ENCODE data around the gene MTRFR. TPM values are rescaled to one million over a fixed set of nuclear protein-coding genes. Genes with fewer than 3 reads are reported as not detected.
"Not testable (repeated sequence)": the region's sequence is repeated elsewhere in the genome, so short reads cannot be mapped to it uniquely, and the experiment has no call there.

The MTRFR gene
- total RNA-seq, 1 experiment from 2014 or later, result 17.6 TPM

GRCh38 chr12:123242116-123242904, 9.1 kb downstream of the MTRFR start:
- Histone ChIP-seq H3K9me3 (no peaks in the 10 kb centered on the region), H3K4me3 (no peak overlapping the region), H3K27me3 (no peaks in the 10 kb centered on the region), H3K36me3 (peaks cover 23% of the 10 kb centered on the region)
- DNase-seq, result no peak

GRCh38 chr12:123243671-123244262, 10.5 kb downstream of the MTRFR start:
- Histone ChIP-seq H3K27me3 (no peaks in the 10 kb centered on the region), H3K36me3 (peaks cover 35% of the 10 kb centered on the region), H3K9me3 (peaks cover 10% of the 10 kb centered on the region), H3K4me3 (no peak overlapping the region)
- no peak for DNase-seq

- no peak for DNase-seq
- Histone ChIP-seq H3K9me3 (peaks cover 10% of the 10 kb centered on the region), H3K27me3 (no peaks in the 10 kb centered on the region), H3K4me3 (no peak overlapping the region), H3K36me3 (peaks cover 40% of the 10 kb centered on the region)
These were observed 12.4 kb downstream of the MTRFR start for GRCh38 chr12:123245678-123246077.

- not testable (repeated sequence) for H3K27me3 ChIP-seq
These were observed 14.9 kb downstream of the MTRFR start for GRCh38 chr12:123248129-123248528.

GRCh38 chr12:123248996-123249741, 15.9 kb downstream of the MTRFR start:
- not testable (repeated sequence) for H3K27me3 ChIP-seq, H3K9me3 ChIP-seq, H3K4me3 ChIP-seq, DNase-seq
- peaks cover 40% of the 10 kb centered on the region for H3K36me3 ChIP-seq

More at GRCh38 chr12:123248129-123248528, 14.9 kb downstream of the MTRFR start:
- H3K9me3 ChIP-seq, DNase-seq, H3K4me3 ChIP-seq: not testable (repeated sequence)
- H3K36me3 ChIP-seq, result peaks cover 35% of the 10 kb centered on the region

- H3K4me3 ChIP-seq, result no peak overlapping the region
These were observed 17.5 kb downstream of the MTRFR start for GRCh38 chr12:123250471-123251383.

GRCh38 chr12:123251403-123252076, 18.3 kb downstream of the MTRFR start:
- peaks cover 10% of the 10 kb centered on the region for H3K9me3 ChIP-seq
- peaks cover 54% of the 10 kb centered on the region for H3K36me3 ChIP-seq

More at GRCh38 chr12:123250471-123251383, 17.5 kb downstream of the MTRFR start:
- H3K9me3 ChIP-seq, result peaks cover 10% of the 10 kb centered on the region
- no peak for DNase-seq
- peaks cover 48% of the 10 kb centered on the region for H3K36me3 ChIP-seq
- no peaks in the 10 kb centered on the region for H3K27me3 ChIP-seq

GRCh38 chr12:123252365-123252764, 19.1 kb downstream of the MTRFR start:
- not testable (repeated sequence) for H3K27me3 ChIP-seq, H3K9me3 ChIP-seq, H3K4me3 ChIP-seq, DNase-seq
- peaks cover 59% of the 10 kb centered on the region for H3K36me3 ChIP-seq

More at GRCh38 chr12:123251403-123252076, 18.3 kb downstream of the MTRFR start:
- no peak for DNase-seq
- Histone ChIP-seq H3K4me3 (no peak overlapping the region), H3K27me3 (no peaks in the 10 kb centered on the region)

- DNase-seq, result no peak
- peaks cover 53% of the 10 kb centered on the region for H3K36me3 ChIP-seq
- no peak overlapping the region for H3K4me3 ChIP-seq
- no peaks in the 10 kb centered on the region for H3K9me3 ChIP-seq
- no peaks in the 10 kb centered on the region for H3K27me3 ChIP-seq
These were observed 20.6 kb downstream of the MTRFR start for GRCh38 chr12:123253641-123254459.

- H3K9me3 ChIP-seq, result no peaks in the 10 kb centered on the region
- peaks cover 44% of the 10 kb centered on the region for H3K36me3 ChIP-seq
- no peak overlapping the region for H3K4me3 ChIP-seq
- no peak for DNase-seq
- H3K27me3 ChIP-seq, result no peaks in the 10 kb centered on the region
These were observed 21.7 kb downstream of the MTRFR start for GRCh38 chr12:123254853-123255446.

GRCh38 chr12:123258593-123258992, 25.4 kb downstream of the MTRFR start:
- Histone ChIP-seq H3K9me3 (no peaks in the 10 kb centered on the region), H3K27me3 (no peaks in the 10 kb centered on the region), H3K36me3 (peaks cover 49% of the 10 kb centered on the region), H3K4me3 (no peak overlapping the region)
- DNase-seq, result no peak

GRCh38 chr12:123260081-123260480, 26.8 kb downstream of the MTRFR start:
- DNase-seq, result no peak
- peaks cover 45% of the 10 kb centered on the region for H3K36me3 ChIP-seq
- H3K27me3 ChIP-seq, result no peaks in the 10 kb centered on the region
- H3K4me3 ChIP-seq, result no peak overlapping the region
- H3K9me3 ChIP-seq, result no peaks in the 10 kb centered on the region

- Histone ChIP-seq H3K36me3 (peaks cover 38% of the 10 kb centered on the region), H3K9me3 (no peaks in the 10 kb centered on the region), H3K27me3 (no peaks in the 10 kb centered on the region), H3K4me3 (no peak overlapping the region)
- DNase-seq, result no peak
These were observed 28.0 kb downstream of the MTRFR start for GRCh38 chr12:123261196-123261595.

GRCh38 chr12:123263196-123263817, 30.1 kb downstream of the MTRFR start:
- Histone ChIP-seq H3K4me3 (no peak overlapping the region), H3K36me3 (peaks cover 21% of the 10 kb centered on the region), H3K9me3 (no peaks in the 10 kb centered on the region), H3K27me3 (no peaks in the 10 kb centered on the region)
- DNase-seq, result no peak
